K562 (cell line): ENCODE measurements around the gene CBX8. TPM values are rescaled to one million over a fixed set of nuclear protein-coding genes. Genes with fewer than 3 reads are reported as not detected.
A peak's percentile ranks its signal among the peaks of the same experiment; 100 is the strongest.

ENCODE experiments used
- ATAC-seq: fragments of 200-7000 bp; cut with Tn5 transposase; 3 replicates; pipeline ENCODE4 v1.9.1; 2020; ENCODE audit warnings: moderate library complexity
- BruUV-seq: library from RNA; stranded (reverse); fragments of 400-500 nt; replicated peaks from 2 replicates; lab custom pipeline; 2021; lab: Mats Ljungman, UMichigan
- CTCF ChIA-PET: fragments of 300-600 bp; formaldehyde crosslinking; extraction: SDS; loops from one replicate; lab custom pipeline; 2021; ENCODE audit warnings: low intra/inter-chr PET ratio; lab: Yijun Ruan, JAX
- POLR2A ChIA-PET: fragments of 300-600, 350-650 bp; sonication (Branson Sonifier 250); formaldehyde crosslinking; extraction: SDS; loops from one replicate; lab custom pipeline; 2021; ENCODE audit warnings: antibody characterized with exemption, inconsistent platforms; lab: Yijun Ruan, JAX
- DNase-seq, 4 experiments: peaks; one replicate each; pipeline versions ENCODE4 v3.0.0 to v3.0.0-alpha.2; 2011 to 2018; ENCODE audit warnings: low spot score in 3 of 4, mixed read lengths in 3 of 4; ENCODE audit errors: extremely low read depth in 1 of 4
- FAIRE-seq: peaks from 2 replicates; lab custom pipeline; 2011; peaks lifted over from hg19 to GRCh38; lab: Jason Lieb, UNC
- H2AFZ ChIP-seq: 2 replicates; pipeline ENCODE4 v1.6.0; 2011; ENCODE audit warnings: low read depth, low read length, control low read depth, inconsistent platforms
- H3K27ac ChIP-seq: fragments of 200-600 bp; 3 replicates; pipeline ENCODE4 v1.8.0; 2011; ENCODE audit warnings: low read depth, mild to moderate bottlenecking, control low read depth, inconsistent platforms, low read length, moderate library complexity, mixed read lengths; ENCODE audit errors: extremely low read depth
- H3K27me3 ChIP-seq, 2 experiments: fragments of 300-600 bp in 1 of 2; 2 replicates in 1 of 2; 3 replicates in 1 of 2; pipeline versions ENCODE4 v1.6.0 to v1.8.0; 2011; ENCODE audit warnings: inconsistent platforms in 2 of 2, low read length in 2 of 2, mild to moderate bottlenecking in 1 of 2, mixed read lengths in 1 of 2, moderate library complexity in 1 of 2; ENCODE audit not compliant: control insufficient read depth in 2 of 2, insufficient read depth in 2 of 2
- H3K36me3 ChIP-seq: fragments of 300-600 bp; 3 replicates; pipeline ENCODE4 v1.8.0; 2011; ENCODE audit warnings: mild to moderate bottlenecking, low read length, inconsistent platforms; ENCODE audit not compliant: control insufficient read depth, insufficient read depth
- H3K4me1 ChIP-seq, 2 experiments: fragments of 200-600 bp in 1 of 2; replicated peaks in 1 of 2; 2 replicates in 1 of 2; 3 replicates in 1 of 2; pipeline versions ENCODE4 v1.5.1 to v1.8.0; 2011; ENCODE audit warnings: inconsistent platforms in 2 of 2, low read length in 2 of 2, mild to moderate bottlenecking in 1 of 2, mixed read lengths in 1 of 2, moderate library complexity in 1 of 2; ENCODE audit not compliant: control insufficient read depth in 2 of 2, insufficient read depth in 2 of 2
- H3K4me2 ChIP-seq: 2 replicates; pipeline ENCODE4 v1.6.1; 2011; ENCODE audit warnings: low read length, control low read depth, inconsistent platforms, mixed read lengths; ENCODE audit not compliant: insufficient read depth
- H3K4me3 ChIP-seq: fragments of 200-600 bp; sonication (generic), shearing (Covaris generic); 2 replicates; pipeline ENCODE4 v1.5.1; 2016; ENCODE audit warnings: control low read depth, inconsistent platforms
- H3K79me2 ChIP-seq: fragments of 200-600 bp; 3 replicates; pipeline ENCODE4 v1.8.0; 2011; ENCODE audit warnings: low read length, inconsistent platforms; ENCODE audit not compliant: control insufficient read depth, insufficient read depth
- H3K9ac ChIP-seq, 2 experiments: 2 replicates each; pipeline versions ENCODE4 v1.6.0 to v1.6.1; 2011; ENCODE audit warnings: low read depth in 2 of 2, low read length in 2 of 2, control low read depth in 1 of 2, inconsistent platforms in 1 of 2, mild to moderate bottlenecking in 1 of 2, mixed read lengths in 1 of 2; ENCODE audit not compliant: insufficient read depth in 1 of 2
- H3K9me1 ChIP-seq: one replicate; pipeline ENCODE4 v1.6.0; 2011; ENCODE audit warnings: inconsistent platforms, mild to moderate bottlenecking, low read length, moderate library complexity; ENCODE audit not compliant: control insufficient read depth, insufficient read depth
- H3K9me3 ChIP-seq: replicated peaks from 2 replicates; pipeline ENCODE4 v1.5.1; 2011; ENCODE audit warnings: low read depth, low read length, inconsistent platforms; ENCODE audit not compliant: control insufficient read depth, insufficient read depth
- H4K20me1 ChIP-seq: replicated peaks from 2 replicates; pipeline ENCODE4 v1.6.1; 2011; ENCODE audit warnings: low read length, inconsistent platforms, mixed read lengths; ENCODE audit not compliant: control insufficient read depth, insufficient read depth
- CEBPB ChIP-seq: fragments of 450-650 bp; IDR thresholded peaks from 2 replicates; pipeline ENCODE4 v1.6.1; 2016; ENCODE audit warnings: missing genetic modification characterization, missing compliant biosample characterization
- CREB1 ChIP-seq, 2 experiments: sonication (generic) in 1 of 2; formaldehyde crosslinking in 1 of 2; IDR thresholded peaks; 2 replicates each; pipeline versions ENCODE4 v1.6.1 to v1.8.0; 2012 to 2022; ENCODE audit warnings: inconsistent platforms in 1 of 2, mild to moderate bottlenecking in 1 of 2, missing genetic modification reagents in 1 of 2, moderate library complexity in 1 of 2
- GABPA ChIP-seq: fragments of 200-800 bp; sonication (Bioruptor generic); conservative IDR thresholded peaks from 2 replicates; pipeline ENCODE4 v1.6.1; 2016; ENCODE audit warnings: low read depth, missing genetic modification characterization, missing compliant biosample characterization
- HDGF ChIP-seq: fragments of 450-650 bp; IDR thresholded peaks from 2 replicates; pipeline ENCODE4 v1.6.1; 2016
- HES1 ChIP-seq: fragments of 450-650 bp; IDR thresholded peaks from 2 replicates; pipeline ENCODE4 v1.6.1; 2016; ENCODE audit warnings: low read depth, mild to moderate bottlenecking, moderate library complexity
- HMGN3 ChIP-seq: IDR thresholded peaks from 2 replicates; pipeline ENCODE4 v1.6.1; 2011; ENCODE audit warnings: borderline replicate concordance, low read depth, mild to moderate bottlenecking, mixed read lengths, low read length; ENCODE audit not compliant: insufficient read length; ENCODE audit errors: extremely low read depth
- POLR2B ChIP-seq: fragments of 450-650 bp; IDR thresholded peaks from 2 replicates; pipeline ENCODE4 v1.6.1; 2018; ENCODE audit warnings: low read depth; ENCODE audit not compliant: partially characterized antibody
- SMAD4 ChIP-seq: fragments of 250-450 bp; sonication (Bioruptor Pico); conservative IDR thresholded peaks from 2 replicates; pipeline ENCODE4 v1.8.0; 2021; ENCODE audit warnings: inconsistent platforms, mild to moderate bottlenecking, moderate library complexity
- TEAD4 ChIP-seq, 2 experiments: sonication (generic) in 1 of 2; formaldehyde crosslinking in 1 of 2; IDR thresholded peaks; 2 replicates each; pipeline versions ENCODE4 v1.6.1 to v1.8.0; 2012 to 2022; ENCODE audit warnings: borderline replicate concordance in 1 of 2, inconsistent platforms in 1 of 2, low read length in 1 of 2, mild to moderate bottlenecking in 1 of 2, missing genetic modification reagents in 1 of 2
- XRCC4 ChIP-seq: IDR thresholded peaks from one replicate; pipeline ENCODE4 v1.6.1; 2011; ENCODE audit not compliant: insufficient read depth, insufficient read length; ENCODE audit errors: extremely low read depth
- ZNF175 ChIP-seq: fragments of 200-800 bp; sonication (Bioruptor generic); IDR thresholded peaks from 2 replicates; pipeline ENCODE4 v1.6.1; 2016; ENCODE audit warnings: low read depth, mild to moderate bottlenecking, missing genetic modification characterization, missing compliant biosample characterization
- WGBS: fragments of 100-300 bp; shearing (Covaris generic); methylation state at CpG from one replicate; pipeline ENCODE4 v1.1.6; 2016; ENCODE audit warnings: low coverage, mixed read lengths; ENCODE audit not compliant: insufficient coverage; ENCODE audit errors: missing lambda C conversion rate; 5-methylcytosine and 5-hydroxymethylcytosine counted together
- in situ Hi-C: fragments of 300-500 bp; cut with MboI; formaldehyde crosslinking; loops from 4 replicates; pipeline ENCODE4 v1.15.0; 2018; ENCODE audit warnings: inconsistent platforms, mixed read lengths
- intact Hi-C: fragments of 100-400 bp; cut with micrococcal nuclease; formaldehyde crosslinking; loops from 2 replicates; pipeline ENCODE4 v1.14.2; 2022
- polyA plus RNA-seq, 8 experiments: library from polyadenylated mRNA; depleted of rRNA in 4 of 8; stranded (reverse) in 5 of 8; unstranded in 3 of 8; fragments of >200 nt; fragmentation: Nextera tagmentation in 2 of 8; fragmentation: Illumina TruSeq in 1 of 8; extraction: Ambion mirVana in 2 of 8; extraction: Trizol in 1 of 8; gene quantifications; 2 replicates each; pipeline versions ENCODE4 v1.2.1 to v1.2.3, GENCODE V29; 2011 to 2014; ENCODE audit warnings: inconsistent platforms in 1 of 8, missing spikeins in 1 of 8
- total RNA-seq, 7 experiments: library from RNA; depleted of rRNA in 6 of 7; stranded (reverse); fragments of >200 nt in 6 of 7; fragmentation: Illumina TruSeq in 2 of 7; extraction: Trizol in 2 of 7; gene quantifications; 2 replicates each; pipeline versions ENCODE4 v1.2.1 to v1.2.3, GENCODE V29; 2011 to 2021; ENCODE audit warnings: low replicate concordance in 1 of 7
- TF ChIP-seq, protein P1 (sequence below): fragments of 200-800 bp; sonication (Bioruptor generic); IDR thresholded peaks from 2 replicates; pipeline ENCODE4 v1.6.1; 2016; ENCODE audit warnings: missing genetic modification characterization, missing compliant biosample characterization

The CBX8 gene
- total and polyA plus RNA-seq, 9 of the 15 experiments (the other 6 are each of a cell fraction or from before 2014, with no cell fraction given): 0.08 to 11.9 (median 2.6) TPM

DNA sequence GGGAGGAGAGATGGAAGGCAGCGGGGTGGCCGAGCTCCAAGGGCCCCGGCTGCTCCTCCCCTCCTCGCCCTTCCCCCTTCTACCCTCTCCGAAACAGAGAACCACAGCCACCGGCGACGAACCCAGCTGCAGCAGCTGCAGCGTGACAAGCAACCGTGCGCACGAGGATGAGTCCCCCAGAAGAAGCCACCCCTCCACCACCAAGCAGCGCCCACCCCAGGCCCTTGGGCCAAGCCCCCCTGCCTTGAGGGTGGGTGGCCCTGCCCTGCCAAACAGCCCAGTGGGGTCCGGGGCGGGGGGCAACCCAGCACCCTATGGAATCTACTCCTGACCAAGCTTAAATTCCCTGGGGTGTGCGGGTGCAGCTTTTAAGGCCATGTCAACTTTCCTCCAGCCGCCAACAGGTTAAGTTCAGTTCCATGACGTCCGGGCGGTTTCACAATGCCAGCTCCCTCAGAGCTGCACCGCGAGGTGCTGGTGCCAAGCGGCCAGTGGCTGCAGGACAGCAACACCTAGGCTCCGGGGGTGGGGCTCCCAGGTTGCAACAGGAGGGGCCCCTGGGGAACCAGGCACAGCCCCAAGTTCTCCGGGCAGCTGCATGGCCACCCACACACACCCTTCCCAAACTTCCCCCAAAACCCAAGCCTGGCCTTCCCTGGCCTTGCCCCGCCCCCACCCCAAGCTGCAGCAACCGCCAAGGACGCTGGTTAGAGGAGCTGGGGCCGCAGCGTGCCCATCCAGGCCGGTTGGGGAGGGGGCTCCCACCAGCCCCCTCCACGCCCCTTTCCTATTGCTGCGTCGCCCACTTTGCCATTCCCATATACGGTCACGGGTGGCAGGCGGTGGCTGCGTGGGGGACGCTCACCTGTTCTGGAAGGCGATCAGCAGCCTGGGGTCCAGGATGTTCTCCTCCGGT lies 40.4 kb upstream of the CBX8 start:
- in situ Hi-C loops: loop anchor here (5.0 kb wide), 1 partner anchor 35 kb away; no protein-coding TSS in a partner anchor
- Histone ChIP-seq H3K9ac (peak overlapping the region; percentile 68 to 95), H4K20me1 (peaks cover 21% of the 10 kb centered on the region), H3K4me2 (peak overlapping the region; percentile 88), H3K36me3 (peaks cover 38% of the 10 kb centered on the region; the same call in 1 of the 3 replicates), H3K27me3 (no peaks in the 10 kb centered on the region), H3K4me1 (peaks cover 34 to 87% of the 10 kb centered on the region in 2 experiments), H3K79me2 (peaks cover 63% of the 10 kb centered on the region), H2AFZ (no peak overlapping the region), H3K9me3 (no peaks in the 10 kb centered on the region), H3K27ac (peak overlapping the region; percentile 77), H3K4me3 (peak overlapping the region; percentile 74), H3K9me1 (peaks cover 4% of the 10 kb centered on the region)
- no TSS peak for BruUV-seq
- peak in 2 of 4 experiments; percentile 29 to 67 for DNase-seq
- peak; percentile 55 for FAIRE-seq
- ChIA-PET POLR2A (interaction anchor here (0.6 to 17.8 kb wide), 27 partner anchors 8 to 1558 kb away, joined by 3 to 386 read pairs (median 4); partner anchors contain the start of genes BAHCC1 and CBX8), CTCF (interaction anchor here (2.2 kb wide), 1 partner anchor 47 kb away, joined by 18 read pairs; no protein-coding TSS in a partner anchor)
- 15% methylated on average over 30 of the region's 41 CpGs for WGBS
- no peak for ATAC-seq
- intact Hi-C loops: loop anchor here (5.0 to 10.0 kb wide), 2 partner anchors 40 to 92 kb away; partner anchors contain the start of gene CBX8
- TF ChIP-seq GABPA (tag) (no peak), HES1 (no peak), HDGF (no peak), CREB1 (IDR thresholded peaks at IDR 0.05) (no peak), CREB1 (CRISPR knock-in tag; IDR thresholded peaks at IDR 0.05) (0 out of 2 replicates have a peak, but pooled peaks have one; percentile 26), TEAD4 (IDR thresholded peaks at IDR 0.05; ENCODE audit: low read length) (no peak), TEAD4 (CRISPR knock-in tag; IDR thresholded peaks at IDR 0.05; ENCODE audit: borderline replicate concordance) (no peak), HMGN3 (peak; percentile 54), SMAD4 (CRISPR knock-in tag) (no peak), CEBPB (tag) (peak; percentile 63), ZNF175 (CRISPR knock-in tag) (no peak), POLR2B (peak; percentile 22), XRCC4 (no peak)
- TF ChIP-seq, protein P1, sequence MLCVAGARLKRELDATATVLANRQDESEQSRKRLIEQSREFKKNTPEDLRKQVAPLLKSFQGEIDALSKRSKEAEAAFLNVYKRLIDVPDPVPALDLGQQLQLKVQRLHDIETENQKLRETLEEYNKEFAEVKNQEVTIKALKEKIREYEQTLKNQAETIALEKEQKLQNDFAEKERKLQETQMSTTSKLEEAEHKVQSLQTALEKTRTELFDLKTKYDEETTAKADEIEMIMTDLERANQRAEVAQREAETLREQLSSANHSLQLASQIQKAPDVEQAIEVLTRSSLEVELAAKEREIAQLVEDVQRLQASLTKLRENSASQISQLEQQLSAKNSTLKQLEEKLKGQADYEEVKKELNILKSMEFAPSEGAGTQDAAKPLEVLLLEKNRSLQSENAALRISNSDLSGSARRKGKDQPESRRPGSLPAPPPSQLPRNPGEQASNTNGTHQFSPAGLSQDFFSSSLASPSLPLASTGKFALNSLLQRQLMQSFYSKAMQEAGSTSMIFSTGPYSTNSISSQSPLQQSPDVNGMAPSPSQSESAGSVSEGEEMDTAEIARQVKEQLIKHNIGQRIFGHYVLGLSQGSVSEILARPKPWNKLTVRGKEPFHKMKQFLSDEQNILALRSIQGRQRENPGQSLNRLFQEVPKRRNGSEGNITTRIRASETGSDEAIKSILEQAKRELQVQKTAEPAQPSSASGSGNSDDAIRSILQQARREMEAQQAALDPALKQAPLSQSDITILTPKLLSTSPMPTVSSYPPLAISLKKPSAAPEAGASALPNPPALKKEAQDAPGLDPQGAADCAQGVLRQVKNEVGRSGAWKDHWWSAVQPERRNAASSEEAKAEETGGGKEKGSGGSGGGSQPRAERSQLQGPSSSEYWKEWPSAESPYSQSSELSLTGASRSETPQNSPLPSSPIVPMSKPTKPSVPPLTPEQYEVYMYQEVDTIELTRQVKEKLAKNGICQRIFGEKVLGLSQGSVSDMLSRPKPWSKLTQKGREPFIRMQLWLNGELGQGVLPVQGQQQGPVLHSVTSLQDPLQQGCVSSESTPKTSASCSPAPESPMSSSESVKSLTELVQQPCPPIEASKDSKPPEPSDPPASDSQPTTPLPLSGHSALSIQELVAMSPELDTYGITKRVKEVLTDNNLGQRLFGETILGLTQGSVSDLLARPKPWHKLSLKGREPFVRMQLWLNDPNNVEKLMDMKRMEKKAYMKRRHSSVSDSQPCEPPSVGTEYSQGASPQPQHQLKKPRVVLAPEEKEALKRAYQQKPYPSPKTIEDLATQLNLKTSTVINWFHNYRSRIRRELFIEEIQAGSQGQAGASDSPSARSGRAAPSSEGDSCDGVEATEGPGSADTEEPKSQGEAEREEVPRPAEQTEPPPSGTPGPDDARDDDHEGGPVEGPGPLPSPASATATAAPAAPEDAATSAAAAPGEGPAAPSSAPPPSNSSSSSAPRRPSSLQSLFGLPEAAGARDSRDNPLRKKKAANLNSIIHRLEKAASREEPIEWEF: no peak
